T-cell (primary cell): ENCODE data around the gene CSDE1. TPM values are rescaled to one million over a fixed set of nuclear protein-coding genes. Genes with fewer than 3 reads are reported as not detected.

Experiments
- ATAC-seq, 4 experiments: fragments of 200-7000 bp in 3 of 4; fragments of 150-1000 bp in 1 of 4; cut with Tn5 transposase; replicated peaks in 1 of 4; 1 replicate in 3 of 4; 2 replicates in 1 of 4; pipeline ENCODE4 v1.10.0; 2021; ENCODE audit warnings: moderate library complexity in 3 of 4, mild to moderate bottlenecking in 2 of 4, moderate number of reproducible peaks in 1 of 4
- CTCF ChIA-PET, 2 donors: fragments of 300-600 bp; sonication (Branson Sonifier 250); formaldehyde crosslinking; loops; one replicate each; lab custom pipeline; 2022; ENCODE audit warnings: antibody characterized with exemption in 2 of 2; lab: Charles Lee
- POLR2A ChIA-PET, 2 donors: fragments of 300-600 bp; sonication (Branson Sonifier 250); formaldehyde crosslinking; loops; one replicate each; lab custom pipeline; 2022; ENCODE audit warnings: antibody characterized with exemption in 2 of 2; lab: Charles Lee
- DNase-seq, 35 experiments: peaks; one replicate each; pipeline versions ENCODE4 v3.0.0 to v3.0.0-alpha.2; 2013 to 2023
- H3K27ac ChIP-seq: one replicate; pipeline ENCODE4 v1.5.1; 2013; ENCODE audit warnings: low read length
- H3K27me3 ChIP-seq, 2 experiments: replicated peaks in 1 of 2; 1 replicate in 1 of 2; 2 replicates in 1 of 2; pipeline versions ENCODE4 v1.6.1 to v1.7.0; 2013; ENCODE audit warnings: low read length in 1 of 2, mixed read lengths in 1 of 2; ENCODE audit not compliant: control insufficient read depth in 2 of 2, insufficient read depth in 2 of 2; ENCODE audit errors: extremely low read depth in 1 of 2
- H3K36me3 ChIP-seq, 2 donors: 1 replicate in 1 of 2; 2 replicates in 1 of 2; pipeline versions ENCODE4 v1.6.1 to v1.7.0; 2013; ENCODE audit warnings: low read length in 1 of 2; ENCODE audit not compliant: control insufficient read depth in 2 of 2, insufficient read depth in 1 of 2; ENCODE audit errors: extremely low read depth in 1 of 2
- H3K4me1 ChIP-seq, 2 experiments: 1 replicate in 1 of 2; 2 replicates in 1 of 2; pipeline versions ENCODE4 v1.6.1 to v1.7.0; 2013; ENCODE audit warnings: low read length in 2 of 2, mixed read lengths in 1 of 2; ENCODE audit not compliant: insufficient read depth in 2 of 2, control insufficient read depth in 1 of 2; ENCODE audit errors: extremely low read depth in 1 of 2
- H3K4me3 ChIP-seq, 2 donors: 1 replicate in 1 of 2; 2 replicates in 1 of 2; pipeline versions ENCODE4 v1.5.1 to v1.7.0; 2013; ENCODE audit warnings: mild to moderate bottlenecking in 2 of 2, low read length in 1 of 2, moderate library complexity in 1 of 2; ENCODE audit not compliant: control insufficient read depth in 1 of 2; ENCODE audit errors: extremely low read depth in 1 of 2
- H3K9me3 ChIP-seq: 2 replicates; pipeline ENCODE4 v1.7.0; 2013
- H3K27ac Mint-ChIP-seq, 2 donors: one replicate each; pipeline ENCODE4 v1.8.0; 2020 to 2021; ENCODE audit warnings: mild to moderate bottlenecking in 2 of 2, mixed read lengths in 2 of 2
- H3K27me3 Mint-ChIP-seq, 2 donors: one replicate each; pipeline ENCODE4 v1.8.0; 2021 to 2022; ENCODE audit warnings: mixed read lengths in 2 of 2
- H3K36me3 Mint-ChIP-seq: one replicate; pipeline ENCODE4 v1.8.0; 2021; ENCODE audit warnings: mixed read lengths
- H3K4me1 Mint-ChIP-seq, 3 donors: one replicate each; pipeline ENCODE4 v1.8.0; 2020 to 2022; ENCODE audit warnings: mixed read lengths in 3 of 3, mild to moderate bottlenecking in 1 of 3
- H3K4me3 Mint-ChIP-seq, 3 donors: one replicate each; pipeline ENCODE4 v1.8.0; 2020 to 2022; ENCODE audit warnings: mild to moderate bottlenecking in 3 of 3, mixed read lengths in 3 of 3, moderate library complexity in 3 of 3
- H3K9me3 Mint-ChIP-seq, 3 donors: one replicate each; pipeline ENCODE4 v1.8.0; 2020 to 2022; ENCODE audit warnings: mixed read lengths in 3 of 3
- WGBS: methylation state at CpG from one replicate; pipeline ENCODE4 v1.1.5; 2013; ENCODE audit warnings: missing lambda C conversion rate; ENCODE audit not compliant: insufficient coverage; 5-methylcytosine and 5-hydroxymethylcytosine counted together
- total RNA-seq, 35 experiments: library from RNA in 6 of 35; stranded (reverse) in 6 of 35; fragments of 120-200 nt in 1 of 35; gene quantifications; one replicate each; pipeline versions ENCODE4 v1.2.1 to v1.2.4 and lab custom pipeline; 2013 to 2026

CSDE1 gene
- total RNA-seq, 5 donors from 2014 or later (not counting 1 experiment from before 2014, with no cell fraction given), result 384 to 623 (median 411) TPM

GRCh38 chr1:114716304-114717170 is 41.2 kb downstream of the CSDE1 start, which contains the start of gene NRAS:
TSS of gene NRAS (minus strand) at chr1:114716771. CDS start at chr1:114716160, 611 bp downstream.
- Mint-ChIP-seq H3K27ac (peak within 1 kb of the TSS; percentile 95), H3K27me3 (no peaks in the 10 kb centered on the region), H3K9me3 (no peaks in the 10 kb centered on the region), H3K4me3 (peak within 1 kb of the TSS; percentile 91 to 99 (median 96)), H3K4me1 (peaks cover 26 to 32% (median 30%) of the 10 kb centered on the region in 3 donors), H3K36me3 (peaks cover 54% of the 10 kb centered on the region)
- ChIA-PET POLR2A (interaction anchor here (0.5 to 2.4 kb wide), 10 partner anchors 13 to 905 kb away, joined by 3 to 13 read pairs (median 4); partner anchors contain the start of genes BCAS2 (in 2 of the 2), SIKE1 (in 2 of the 2) and DENND2C (in 1 of the 2)), CTCF (interaction anchor here (0.5 to 1.3 kb wide), 7 partner anchors 44 to 786 kb away, joined by 3 to 5 read pairs (median 3); partner anchors contain the start of genes BCAS2 (in 1 of the 2) and SIKE1 (in 1 of the 2))
- under 1% methylated on average over 25 of the region's 38 CpGs for WGBS
- ATAC-seq, result peak; percentile 95 to 99 (median 98)
- DNase-seq, result peak; percentile 89 to 96 (median 95)
- Histone ChIP-seq H3K27me3 (no peaks in the 10 kb centered on the region), H3K9me3 (no peaks in the 10 kb centered on the region), H3K4me3 (peak within 1 kb of the TSS; percentile 83 to 86), H3K27ac (peak within 1 kb of the TSS; percentile 98), H3K36me3 (peaks cover 21 to 56% of the 10 kb centered on the region in 2 donors), H3K4me1 (peaks cover 15% of the 10 kb centered on the region in 2 experiments)

GRCh38 chr1:114715952-114716303 is 41.9 kb downstream of the CSDE1 start:
- Histone ChIP-seq H3K27me3 (no peaks in the 10 kb centered on the region), H3K36me3 (peaks cover 16 to 52% of the 10 kb centered on the region in 2 donors), H3K27ac (peak overlapping the region; percentile 98), H3K9me3 (no peaks in the 10 kb centered on the region), H3K4me1 (peaks cover 15% of the 10 kb centered on the region in 2 experiments), H3K4me3 (peak overlapping the region; percentile 83 to 86)
- Mint-ChIP-seq H3K9me3 (no peaks in the 10 kb centered on the region), H3K27me3 (no peaks in the 10 kb centered on the region), H3K36me3 (peaks cover 49% of the 10 kb centered on the region), H3K4me3 (peak overlapping the region; percentile 91 to 99 (median 96)), H3K27ac (peak overlapping the region; percentile 95), H3K4me1 (peaks cover 26 to 32% (median 30%) of the 10 kb centered on the region in 3 donors)
- 43% methylated on average over 1 of the region's 4 CpGs for WGBS
- ChIA-PET POLR2A (interaction anchor here (0.6 to 2.4 kb wide), 9 partner anchors 13 to 905 kb away, joined by 3 to 13 read pairs (median 4); partner anchors contain the start of genes BCAS2 (in 2 of the 2), SIKE1 (in 2 of the 2) and DENND2C (in 1 of the 2)), CTCF (interaction anchor here (0.5 to 1.3 kb wide), 8 partner anchors 44 to 785 kb away, joined by 3 to 10 read pairs (median 3); partner anchors contain the start of genes BCAS2 (in 1 of the 2) and SIKE1 (in 1 of the 2))
- ATAC-seq (no peak), DNase-seq (no peak)

- POLR2A ChIA-PET, result interaction anchor here (0.5 to 0.8 kb wide), 6 partner anchors 16 to 749 kb away, joined by 3 to 4 read pairs (median 4); no protein-coding TSS in a partner anchor
- peaks cover 44% of the 10 kb centered on the region for H3K36me3 Mint-ChIP-seq
Measured at GRCh38 chr1:114712977-114713376, 44.8 kb downstream of the CSDE1 start.

GRCh38 chr1:114710360-114710759 is 47.4 kb downstream of the CSDE1 start:
- CTCF ChIA-PET, result interaction anchor here in 1 of 2 donors (0.6 kb wide), 1 partner anchor 68 kb away, joined by 4 read pairs; no protein-coding TSS in a partner anchor
- Histone ChIP-seq H3K4me3 (no peak overlapping the region), H3K27me3 (no peaks in the 10 kb centered on the region), H3K4me1 (peaks cover 3% of the 10 kb centered on the region in 2 experiments), H3K9me3 (no peaks in the 10 kb centered on the region), H3K27ac (no peak overlapping the region), H3K36me3 (peaks cover 16 to 60% of the 10 kb centered on the region in 2 donors)
- Mint-ChIP-seq H3K4me1 (peaks cover 7 to 13% (median 11%) of the 10 kb centered on the region in 3 donors), H3K36me3 (peaks cover 55% of the 10 kb centered on the region), H3K27me3 (no peaks in the 10 kb centered on the region), H3K4me3 (no peak overlapping the region), H3K27ac (no peak overlapping the region), H3K9me3 (no peaks in the 10 kb centered on the region)
- POLR2A ChIA-PET, result no interaction called here
- ATAC-seq (no peak), DNase-seq (no peak)
- 100% methylated on average over 1 of the region's 3 CpGs for WGBS

More at GRCh38 chr1:114712977-114713376, 44.8 kb downstream of the CSDE1 start:
- peaks cover 26 to 32% (median 30%) of the 10 kb centered on the region in 3 donors for H3K4me1 Mint-ChIP-seq
- no peak for ATAC-seq
- no peaks in the 10 kb centered on the region for H3K9me3 ChIP-seq
- no peaks in the 10 kb centered on the region for H3K27me3 Mint-ChIP-seq
- no peak overlapping the region for H3K4me3 Mint-ChIP-seq
- H3K9me3 Mint-ChIP-seq, result no peaks in the 10 kb centered on the region
- no CpG with 5 or more reads among the region's 4 CpGs for WGBS
- DNase-seq, result no peak
- H3K27ac Mint-ChIP-seq, result no peak overlapping the region
- H3K4me3 ChIP-seq, result no peak overlapping the region
- peaks cover 15% of the 10 kb centered on the region in 2 experiments for H3K4me1 ChIP-seq
- peaks cover 16 to 46% of the 10 kb centered on the region in 2 donors for H3K36me3 ChIP-seq
- no peaks in the 10 kb centered on the region for H3K27me3 ChIP-seq
- no peak overlapping the region for H3K27ac ChIP-seq
- CTCF ChIA-PET, result no interaction called here

- peaks cover 11 to 50% of the 10 kb centered on the region in 2 donors for H3K36me3 ChIP-seq
- no peaks in the 10 kb centered on the region for H3K27me3 ChIP-seq
- no peak overlapping the region for H3K4me3 Mint-ChIP-seq
- no peaks in the 10 kb centered on the region for H3K9me3 Mint-ChIP-seq
- no peak for DNase-seq
- H3K27ac Mint-ChIP-seq, result no peak overlapping the region
- ChIA-PET CTCF (no interaction called here), POLR2A (no interaction called here)
- H3K36me3 Mint-ChIP-seq, result peaks cover 49% of the 10 kb centered on the region
- no peaks in the 10 kb centered on the region for H3K4me1 Mint-ChIP-seq
- no peaks in the 10 kb centered on the region for H3K9me3 ChIP-seq
- H3K4me3 ChIP-seq, result no peak overlapping the region
- 93% methylated on average over 2 of the region's 2 CpGs for WGBS
- ATAC-seq, result no peak
- no peak overlapping the region for H3K27ac ChIP-seq
- no peaks in the 10 kb centered on the region for H3K27me3 Mint-ChIP-seq
- no peaks in the 10 kb centered on the region for H3K4me1 ChIP-seq
Measured at GRCh38 chr1:114707604-114708003, 50.2 kb downstream of the CSDE1 start.

GRCh38 chr1:114703242-114703641 is 54.5 kb downstream of the CSDE1 start:
- H3K36me3 Mint-ChIP-seq, result peaks cover 25% of the 10 kb centered on the region
- Histone ChIP-seq H3K4me3 (no peak overlapping the region), H3K4me1 (no peaks in the 10 kb centered on the region), H3K27ac (no peak overlapping the region), H3K9me3 (no peaks in the 10 kb centered on the region), H3K27me3 (peaks cover 0 to 4% of the 10 kb centered on the region in 2 experiments), H3K36me3 (peaks cover 0 to 21% of the 10 kb centered on the region in 2 donors)
- no peak overlapping the region for H3K4me3 Mint-ChIP-seq
- H3K4me1 Mint-ChIP-seq, result no peaks in the 10 kb centered on the region
- ChIA-PET CTCF (no interaction called here), POLR2A (interaction anchor here in 1 of 2 donors (0.6 to 0.9 kb wide), 2 partner anchors 8 to 13 kb away, joined by 3 to 4 read pairs; partner anchors contain the start of gene AMPD1)
- WGBS, result no CpG with 5 or more reads among the region's 1 CpG
- no peaks in the 10 kb centered on the region for H3K27me3 Mint-ChIP-seq
- DNase-seq (no peak), ATAC-seq (no peak)
- H3K27ac Mint-ChIP-seq, result no peak overlapping the region
- no peaks in the 10 kb centered on the region for H3K9me3 Mint-ChIP-seq
